ENCODE results near the gene CTSS.

DNA sequence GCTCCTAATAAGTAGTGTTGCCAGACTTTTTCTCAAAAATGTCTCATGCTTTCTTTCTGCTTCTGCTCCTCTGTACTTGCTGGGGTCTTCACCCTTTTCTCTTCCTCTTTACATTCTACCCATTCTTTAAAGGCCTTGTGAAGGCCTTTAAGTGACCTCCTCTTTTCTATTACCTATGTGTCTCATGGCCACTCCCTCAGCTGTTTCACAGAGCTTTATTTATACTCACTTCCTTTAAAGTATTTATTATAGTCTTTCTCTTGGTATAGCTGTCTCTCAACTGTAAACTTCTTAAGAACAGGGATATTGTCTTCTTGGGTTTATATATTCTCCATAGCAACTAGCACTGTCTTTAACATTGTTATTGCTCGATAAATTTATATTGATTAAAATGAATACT is 69.4 kb downstream of the CTSS start:
- TF ChIP-seq EZH2phosphoT487 (IDR thresholded peaks at IDR 0.05; ENCODE audit: insufficient read depth, low read depth), result no peak
- no peak for TF ChIP-seq EZH2 (IDR thresholded peaks at IDR 0.05; ENCODE audit: insufficient read depth, poor library complexity, severe bottlenecking)
